ENCODE measurements around the gene PBXIP1. TPM values are rescaled to one million over a fixed set of nuclear protein-coding genes. Genes with fewer than 3 reads are reported as not detected.

PBXIP1 gene
- total and polyA plus RNA-seq, 2 of the 13 experiments (the other 11 are each of a cell fraction or from before 2014, with no cell fraction given), result 16.3 to 31.9 TPM

DNA sequence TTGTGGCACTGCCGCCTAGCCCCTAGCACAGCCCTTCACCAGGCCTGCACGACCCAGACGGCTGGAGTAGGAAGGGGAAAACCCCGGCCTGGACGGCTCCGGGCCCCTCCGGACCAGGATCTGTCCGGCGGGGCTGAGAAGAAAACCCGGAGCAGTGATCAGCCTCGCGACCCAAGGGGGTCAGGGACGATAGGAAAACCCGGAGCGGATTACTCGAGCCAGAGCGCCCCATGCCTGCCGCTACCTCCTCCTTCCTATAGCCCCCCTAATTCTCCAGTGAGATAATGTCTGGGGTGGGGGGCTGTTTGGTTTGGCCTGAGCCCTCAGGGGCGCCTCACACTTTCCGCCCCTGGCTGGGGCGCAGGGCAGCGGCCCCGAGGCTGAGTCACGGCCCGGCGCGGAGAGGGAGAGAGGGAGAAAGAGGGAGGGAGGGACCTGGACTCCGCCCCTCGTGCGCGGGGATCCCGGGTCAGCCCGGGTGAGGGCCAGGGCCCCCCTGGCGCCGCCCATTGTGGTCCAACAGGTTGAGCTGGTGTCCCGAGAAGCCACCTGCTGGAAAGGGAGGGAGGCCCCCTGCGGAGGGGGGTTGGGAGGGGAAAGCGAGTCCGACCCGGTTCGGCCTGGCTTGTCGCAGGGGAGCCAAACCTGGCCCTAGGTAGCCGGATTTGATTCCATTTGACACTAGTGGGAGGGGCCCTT, 45.0 kb upstream of the PBXIP1 start (continued):
- TF ChIP-seq ZNF609 (CRISPR knock-in tag; IDR thresholded peaks at IDR 0.05; ENCODE audit: borderline replicate concordance), result peak; percentile 82; the same call in 1 of the 2 replicates
- TF ChIP-seq ZSCAN25 (CRISPR knock-in tag; IDR thresholded peaks at IDR 0.05), result peak; percentile 72
- peak; percentile 10; the same call in 1 of the 2 replicates for TF ChIP-seq ZNF652 (CRISPR knock-in tag; IDR thresholded peaks at IDR 0.05; ENCODE audit: borderline replicate concordance, low read depth)
- TF ChIP-seq ZNF296 (CRISPR knock-in tag; conservative IDR thresholded peaks at IDR 0.05), result no peak
- TF ChIP-seq HMGXB3 (CRISPR knock-in tag; IDR thresholded peaks at IDR 0.05; ENCODE audit: borderline replicate concordance), result no peak; the same call in 1 of the 2 replicates
- TF ChIP-seq TFDP2 (CRISPR knock-in tag; IDR thresholded peaks at IDR 0.05), result peak; percentile 72
- no peak for TF ChIP-seq ZNF605 (CRISPR knock-in tag; IDR thresholded peaks at IDR 0.05)
- TF ChIP-seq, protein P1, sequence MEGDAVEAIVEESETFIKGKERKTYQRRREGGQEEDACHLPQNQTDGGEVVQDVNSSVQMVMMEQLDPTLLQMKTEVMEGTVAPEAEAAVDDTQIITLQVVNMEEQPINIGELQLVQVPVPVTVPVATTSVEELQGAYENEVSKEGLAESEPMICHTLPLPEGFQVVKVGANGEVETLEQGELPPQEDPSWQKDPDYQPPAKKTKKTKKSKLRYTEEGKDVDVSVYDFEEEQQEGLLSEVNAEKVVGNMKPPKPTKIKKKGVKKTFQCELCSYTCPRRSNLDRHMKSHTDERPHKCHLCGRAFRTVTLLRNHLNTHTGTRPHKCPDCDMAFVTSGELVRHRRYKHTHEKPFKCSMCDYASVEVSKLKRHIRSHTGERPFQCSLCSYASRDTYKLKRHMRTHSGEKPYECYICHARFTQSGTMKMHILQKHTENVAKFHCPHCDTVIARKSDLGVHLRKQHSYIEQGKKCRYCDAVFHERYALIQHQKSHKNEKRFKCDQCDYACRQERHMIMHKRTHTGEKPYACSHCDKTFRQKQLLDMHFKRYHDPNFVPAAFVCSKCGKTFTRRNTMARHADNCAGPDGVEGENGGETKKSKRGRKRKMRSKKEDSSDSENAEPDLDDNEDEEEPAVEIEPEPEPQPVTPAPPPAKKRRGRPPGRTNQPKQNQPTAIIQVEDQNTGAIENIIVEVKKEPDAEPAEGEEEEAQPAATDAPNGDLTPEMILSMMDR (CRISPR knock-in tag; IDR thresholded peaks at IDR 0.05), result peak; percentile 58
- no peak for TF ChIP-seq ZFAT (CRISPR knock-in tag; conservative IDR thresholded peaks at IDR 0.05)
- TF ChIP-seq, protein P2, sequence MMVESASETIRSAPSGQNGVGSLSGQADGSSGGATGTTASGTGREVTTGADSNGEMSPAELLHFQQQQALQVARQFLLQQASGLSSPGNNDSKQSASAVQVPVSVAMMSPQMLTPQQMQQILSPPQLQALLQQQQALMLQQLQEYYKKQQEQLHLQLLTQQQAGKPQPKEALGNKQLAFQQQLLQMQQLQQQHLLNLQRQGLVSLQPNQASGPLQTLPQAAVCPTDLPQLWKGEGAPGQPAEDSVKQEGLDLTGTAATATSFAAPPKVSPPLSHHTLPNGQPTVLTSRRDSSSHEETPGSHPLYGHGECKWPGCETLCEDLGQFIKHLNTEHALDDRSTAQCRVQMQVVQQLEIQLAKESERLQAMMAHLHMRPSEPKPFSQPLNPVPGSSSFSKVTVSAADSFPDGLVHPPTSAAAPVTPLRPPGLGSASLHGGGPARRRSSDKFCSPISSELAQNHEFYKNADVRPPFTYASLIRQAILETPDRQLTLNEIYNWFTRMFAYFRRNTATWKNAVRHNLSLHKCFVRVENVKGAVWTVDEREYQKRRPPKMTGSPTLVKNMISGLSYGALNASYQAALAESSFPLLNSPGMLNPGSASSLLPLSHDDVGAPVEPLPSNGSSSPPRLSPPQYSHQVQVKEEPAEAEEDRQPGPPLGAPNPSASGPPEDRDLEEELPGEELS (CRISPR knock-in tag; IDR thresholded peaks at IDR 0.05), result peak; percentile 65
- TF ChIP-seq NFE2L1 (CRISPR knock-in tag; IDR thresholded peaks at IDR 0.05; ENCODE audit: borderline replicate concordance), result peak; percentile 96
- TF ChIP-seq ZNF260 (CRISPR knock-in tag; IDR thresholded peaks at IDR 0.05; ENCODE audit: borderline replicate concordance, low read depth), result no peak
- peak; percentile 53; the same call in 1 of the 2 replicates for TF ChIP-seq ZFP82 (CRISPR knock-in tag; IDR thresholded peaks at IDR 0.05; ENCODE audit: borderline replicate concordance)
